Astrocyte (in vitro differentiated cells and primary cell): Measurements from ENCODE around the gene NME2. TPM values are rescaled to one million over a fixed set of nuclear protein-coding genes. Genes with fewer than 3 reads are reported as not detected.

Experiments used
- DNase-seq: peaks from one replicate; pipeline ENCODE4 v3.0.0-alpha.2; 2010; ENCODE audit warnings: low read depth
- FAIRE-seq: peaks from 2 replicates; lab custom pipeline; 2011; peaks lifted over from hg19 to GRCh38; lab: Jason Lieb, UNC
- H2AFZ ChIP-seq: 2 replicates; pipeline ENCODE4 v1.6.0; 2012; ENCODE audit warnings: low read depth, low read length, inconsistent platforms
- H3K27ac ChIP-seq: 2 replicates; pipeline ENCODE4 v1.5.1; 2011; ENCODE audit warnings: low read depth, low read length, inconsistent platforms
- H3K27me3 ChIP-seq: 2 replicates; pipeline ENCODE4 v1.6.0; 2011; ENCODE audit warnings: low read length, inconsistent platforms; ENCODE audit not compliant: insufficient read depth
- H3K36me3 ChIP-seq: 2 replicates; pipeline ENCODE4 v1.5.1; 2011; ENCODE audit warnings: low read length, inconsistent platforms; ENCODE audit not compliant: insufficient read depth
- H3K4me1 ChIP-seq: 2 replicates; pipeline ENCODE4 v1.5.1; 2011; ENCODE audit warnings: low read length, inconsistent platforms; ENCODE audit not compliant: insufficient read depth
- H3K4me2 ChIP-seq: 2 replicates; pipeline ENCODE4 v1.6.0; 2012; ENCODE audit warnings: low read length, inconsistent platforms
- H3K4me3 ChIP-seq: 2 replicates; pipeline ENCODE4 v1.5.1; 2011; ENCODE audit warnings: low read depth, mild to moderate bottlenecking, low read length, inconsistent platforms; ENCODE audit not compliant: insufficient read depth
- H3K79me2 ChIP-seq: 2 replicates; pipeline ENCODE4 v1.6.0; 2012; ENCODE audit warnings: mild to moderate bottlenecking, low read length, inconsistent platforms; ENCODE audit not compliant: insufficient read depth
- H3K9ac ChIP-seq: 2 replicates; pipeline ENCODE4 v1.6.0; 2012; ENCODE audit warnings: mild to moderate bottlenecking, low read length, inconsistent platforms
- H3K9me3 ChIP-seq: 2 replicates; pipeline ENCODE4 v1.5.1; 2012; ENCODE audit warnings: low read depth, mild to moderate bottlenecking, low read length, inconsistent platforms; ENCODE audit not compliant: insufficient read depth
- H4K20me1 ChIP-seq: 2 replicates; pipeline ENCODE4 v1.6.0; 2012; ENCODE audit warnings: low read length, inconsistent platforms; ENCODE audit not compliant: insufficient read depth
- H3K27ac Mint-ChIP-seq: one replicate; pipeline ENCODE4 v1.8.0; 2021; ENCODE audit warnings: mild to moderate bottlenecking, mixed read lengths; ENCODE audit not compliant: unreplicated experiment
- H3K27me3 Mint-ChIP-seq: one replicate; pipeline ENCODE4 v1.8.0; 2021; ENCODE audit warnings: low read depth, mixed read lengths; ENCODE audit not compliant: unreplicated experiment
- H3K36me3 Mint-ChIP-seq: one replicate; pipeline ENCODE4 v1.8.0; 2021; ENCODE audit warnings: low read depth, mixed read lengths; ENCODE audit not compliant: unreplicated experiment
- H3K4me1 Mint-ChIP-seq: one replicate; pipeline ENCODE4 v1.8.0; 2021; ENCODE audit warnings: low read depth, mixed read lengths; ENCODE audit not compliant: unreplicated experiment
- H3K4me3 Mint-ChIP-seq: one replicate; pipeline ENCODE4 v1.8.0; 2021; ENCODE audit warnings: mild to moderate bottlenecking, moderate library complexity, mixed read lengths; ENCODE audit not compliant: unreplicated experiment
- H3K9me3 Mint-ChIP-seq: one replicate; pipeline ENCODE4 v1.8.0; 2021; ENCODE audit warnings: mild to moderate bottlenecking, mixed read lengths; ENCODE audit not compliant: unreplicated experiment
- EZH2 ChIP-seq: IDR thresholded peaks from 2 replicates; pipeline ENCODE4 v1.6.1; 2012; ENCODE audit warnings: mild to moderate bottlenecking, low read length, inconsistent platforms; ENCODE audit not compliant: insufficient read depth
- total RNA-seq: library from RNA; stranded (reverse); gene quantifications from 2 replicates; pipeline ENCODE4 v1.2.1, GENCODE V29; 2021
- TF ChIP-seq, protein P1 (sequence below): IDR thresholded peaks from 2 replicates; pipeline ENCODE4 v1.5.1; 2011; ENCODE audit warnings: low read depth, mild to moderate bottlenecking, inconsistent platforms, low read length, moderate library complexity; ENCODE audit not compliant: insufficient read depth

The NME2 gene
- total RNA-seq, 1 donor from 2014 or later = 894 TPM

GRCh38 chr17:51217946-51218345 is 51.7 kb downstream of the NME2 start:
- Histone ChIP-seq H3K27ac (no peak overlapping the region), H3K79me2 (no peaks in the 10 kb centered on the region), H3K4me2 (no peak overlapping the region), H3K4me3 (no peak overlapping the region), H2AFZ (no peak overlapping the region), H3K27me3 (no peaks in the 10 kb centered on the region), H3K9ac (no peak overlapping the region), H3K4me1 (no peaks in the 10 kb centered on the region), H3K36me3 (peaks cover 25% of the 10 kb centered on the region), H4K20me1 (peaks cover 3% of the 10 kb centered on the region), H3K9me3 (no peaks in the 10 kb centered on the region)
- H3K27ac Mint-ChIP-seq = no peak overlapping the region
- H3K36me3 Mint-ChIP-seq = peaks cover 3% of the 10 kb centered on the region
- TF ChIP-seq, protein P1, sequence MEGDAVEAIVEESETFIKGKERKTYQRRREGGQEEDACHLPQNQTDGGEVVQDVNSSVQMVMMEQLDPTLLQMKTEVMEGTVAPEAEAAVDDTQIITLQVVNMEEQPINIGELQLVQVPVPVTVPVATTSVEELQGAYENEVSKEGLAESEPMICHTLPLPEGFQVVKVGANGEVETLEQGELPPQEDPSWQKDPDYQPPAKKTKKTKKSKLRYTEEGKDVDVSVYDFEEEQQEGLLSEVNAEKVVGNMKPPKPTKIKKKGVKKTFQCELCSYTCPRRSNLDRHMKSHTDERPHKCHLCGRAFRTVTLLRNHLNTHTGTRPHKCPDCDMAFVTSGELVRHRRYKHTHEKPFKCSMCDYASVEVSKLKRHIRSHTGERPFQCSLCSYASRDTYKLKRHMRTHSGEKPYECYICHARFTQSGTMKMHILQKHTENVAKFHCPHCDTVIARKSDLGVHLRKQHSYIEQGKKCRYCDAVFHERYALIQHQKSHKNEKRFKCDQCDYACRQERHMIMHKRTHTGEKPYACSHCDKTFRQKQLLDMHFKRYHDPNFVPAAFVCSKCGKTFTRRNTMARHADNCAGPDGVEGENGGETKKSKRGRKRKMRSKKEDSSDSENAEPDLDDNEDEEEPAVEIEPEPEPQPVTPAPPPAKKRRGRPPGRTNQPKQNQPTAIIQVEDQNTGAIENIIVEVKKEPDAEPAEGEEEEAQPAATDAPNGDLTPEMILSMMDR = no peak
- no peak for TF ChIP-seq EZH2
- H3K4me3 Mint-ChIP-seq = peak overlapping the region; percentile 4
- DNase-seq (no peak), FAIRE-seq (no peak)
- no peaks in the 10 kb centered on the region for H3K4me1 Mint-ChIP-seq
- no peaks in the 10 kb centered on the region for H3K27me3 Mint-ChIP-seq
- no peaks in the 10 kb centered on the region for H3K9me3 Mint-ChIP-seq

DNA sequence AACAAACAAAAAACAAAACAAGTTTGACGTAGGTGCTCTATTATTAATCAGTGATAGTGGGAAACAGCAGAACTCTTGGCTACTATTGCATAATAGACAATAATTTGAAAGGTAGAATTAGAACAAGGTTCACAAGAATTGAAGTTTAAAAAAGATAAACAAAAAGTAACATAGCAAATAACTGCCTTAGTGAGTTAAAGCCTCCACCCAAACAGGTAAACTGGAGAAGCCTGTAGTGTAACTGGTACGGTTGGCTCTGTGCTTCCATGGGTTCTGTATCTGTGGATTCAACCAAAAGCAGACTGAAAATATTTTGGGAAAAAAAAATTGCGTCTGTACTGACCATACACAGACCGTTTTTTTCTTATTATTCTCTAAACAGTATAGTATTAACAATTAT is 55.1 kb downstream of the NME2 start:
- Mint-ChIP-seq H3K4me3 (no peak overlapping the region), H3K9me3 (no peaks in the 10 kb centered on the region), H3K27me3 (no peaks in the 10 kb centered on the region), H3K36me3 (peaks cover 3% of the 10 kb centered on the region), H3K27ac (no peak overlapping the region), H3K4me1 (no peaks in the 10 kb centered on the region)
- no peak overlapping the region for H3K4me3 ChIP-seq
- no peak overlapping the region for H3K27ac ChIP-seq
- peaks cover 18% of the 10 kb centered on the region for H4K20me1 ChIP-seq
- no peaks in the 10 kb centered on the region for H3K27me3 ChIP-seq
- H3K9ac ChIP-seq = no peak overlapping the region
- no peak overlapping the region for H2AFZ ChIP-seq
- no peak for TF ChIP-seq EZH2
- TF ChIP-seq, protein P1 = no peak
- H3K4me1 ChIP-seq = no peaks in the 10 kb centered on the region
- H3K79me2 ChIP-seq = no peaks in the 10 kb centered on the region
- H3K9me3 ChIP-seq = no peaks in the 10 kb centered on the region
- no peak for FAIRE-seq
- peaks cover 26% of the 10 kb centered on the region for H3K36me3 ChIP-seq
- DNase-seq = no peak
- no peak overlapping the region for H3K4me2 ChIP-seq

Other genes starting within 250 kb of the NME2 start
- gene SPAG9, start 45.5 kb upstream of the NME2 start, total RNA-seq = 97.7 and 102 TPM in 2 replicates
- gene NME1, start 12.9 kb upstream of the NME2 start, total RNA-seq = 222 and 236 TPM in 2 replicates
- 11.1 and 11.3 TPM in 2 replicates for gene MBTD1, start 93.6 kb downstream of the NME2 start, total RNA-seq
- 26.2 and 35.0 TPM in 2 replicates for gene UTP18, start 94.1 kb downstream of the NME2 start, total RNA-seq